ENCODE measurements around the gene TGFBR3. TPM values are rescaled to one million over a fixed set of nuclear protein-coding genes. Genes with fewer than 3 reads are reported as not detected.
A peak's percentile ranks its signal among the peaks of the same experiment; 100 is the strongest.

Gene TGFBR3
- total and polyA plus RNA-seq, 2 of the 13 experiments (the other 11 are each of a cell fraction or from before 2014, with no cell fraction given): 76.5 to 195 TPM

DNA sequence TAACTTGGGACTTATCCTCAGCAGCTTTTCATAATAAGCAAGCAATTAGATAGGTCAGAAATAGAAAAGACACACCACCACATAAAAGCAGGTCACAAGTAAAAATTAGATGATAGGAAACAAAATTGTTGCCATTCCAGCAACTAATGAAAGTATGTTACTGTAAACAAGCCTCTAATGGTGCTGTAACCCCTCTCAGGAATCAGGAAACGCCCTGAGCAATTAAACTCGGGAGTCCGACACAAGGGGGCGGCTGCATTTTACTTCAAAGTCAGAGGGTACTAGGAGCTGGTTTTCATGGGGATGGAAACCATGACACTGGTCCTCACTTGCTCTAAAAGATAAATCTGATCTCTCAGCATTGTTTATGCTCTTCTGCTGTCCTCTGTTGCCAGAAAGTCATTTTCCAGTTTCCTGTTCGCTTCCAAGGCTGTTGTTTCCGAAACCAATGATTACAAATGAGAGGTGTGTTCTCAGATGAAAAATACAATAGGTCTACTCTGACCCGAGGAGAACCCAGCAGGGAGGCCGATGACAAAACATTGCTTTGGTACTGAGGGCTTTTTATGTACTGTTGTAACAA, 93.4 kb downstream of the TGFBR3 start:
- DNase-seq (ENCODE audit: low spot score) (no peak), FAIRE-seq (no peak), ATAC-seq (no peak)
- Histone ChIP-seq H3K27ac (ENCODE audit: extremely low read length, insufficient read depth, low read length) (no peak overlapping the region), H2AFZ (ENCODE audit: low read length) (no peak overlapping the region), H3K79me2 (ENCODE audit: insufficient read depth, low read length) (peaks cover 38% of the 10 kb centered on the region), H3K4me3 (replicated peaks in 1 of 3; ENCODE audit: insufficient read depth in 1 of 3, low read depth in 2 of 3, low read length in 3 of 3) (no peak overlapping the region), H3K9ac (ENCODE audit: insufficient read depth, low read depth, low read length) (no peak overlapping the region), H3K4me2 (ENCODE audit: low read depth, low read length) (no peak overlapping the region), H4K20me1 (ENCODE audit: insufficient read depth, low read length) (peaks cover 5% of the 10 kb centered on the region; the same call in 1 of the 2 replicates), H3K9me3 (ENCODE audit: low read length) (no peaks in the 10 kb centered on the region), H3K36me3 (replicated peaks in 1 of 2; ENCODE audit: control insufficient read depth in 1 of 2, insufficient read depth in 2 of 2, low read length in 2 of 2) (peaks cover 27 to 82% of the 10 kb centered on the region in 2 experiments), H3K27me3 (ENCODE audit: control insufficient read depth in 1 of 2, insufficient read depth in 2 of 2, low read length in 2 of 2) (no peaks in the 10 kb centered on the region), H3K4me1 (ENCODE audit: insufficient read depth, low read length) (peaks cover 36% of the 10 kb centered on the region)
- CTCF ChIA-PET (ENCODE audit: low intra/inter-chr PET ratio, low total read pairs): no interaction called here
- intact Hi-C loops (cut with micrococcal nuclease; ENCODE audit: unreplicated experiment): no loop called here
- WGBS (ENCODE audit: low lambda C conversion rate): 90% methylated on average over 8 of the region's 8 CpGs
- TSS peak; percentile 7 for BruUV-seq (replicated peaks)
- POLR2A ChIA-PET: interaction anchor here (1.7 kb wide), 1 partner anchor 26 kb away, joined by 5 read pairs; no protein-coding TSS in a partner anchor
- TF ChIP-seq MYC (CRISPR knock-in tag; IDR thresholded peaks at IDR 0.05; ENCODE audit: borderline replicate concordance) (no peak), ISL2 (CRISPR knock-in tag; IDR thresholded peaks at IDR 0.05) (no peak), RCOR2 (CRISPR knock-in tag; IDR thresholded peaks at IDR 0.05) (no peak), RBM22 (optimal IDR thresholded peaks at IDR 0.05; ENCODE audit: low read length) (peak; percentile 9), ARHGAP35 (CRISPR knock-in tag; IDR thresholded peaks at IDR 0.05; ENCODE audit: borderline replicate concordance) (no peak)
- in situ Hi-C loops (cut with HindIII; ENCODE audit: extremely low pct_ligation_motif_present, low pct_unique_long_range_greater_than_20kb): no loop called here

DNA sequence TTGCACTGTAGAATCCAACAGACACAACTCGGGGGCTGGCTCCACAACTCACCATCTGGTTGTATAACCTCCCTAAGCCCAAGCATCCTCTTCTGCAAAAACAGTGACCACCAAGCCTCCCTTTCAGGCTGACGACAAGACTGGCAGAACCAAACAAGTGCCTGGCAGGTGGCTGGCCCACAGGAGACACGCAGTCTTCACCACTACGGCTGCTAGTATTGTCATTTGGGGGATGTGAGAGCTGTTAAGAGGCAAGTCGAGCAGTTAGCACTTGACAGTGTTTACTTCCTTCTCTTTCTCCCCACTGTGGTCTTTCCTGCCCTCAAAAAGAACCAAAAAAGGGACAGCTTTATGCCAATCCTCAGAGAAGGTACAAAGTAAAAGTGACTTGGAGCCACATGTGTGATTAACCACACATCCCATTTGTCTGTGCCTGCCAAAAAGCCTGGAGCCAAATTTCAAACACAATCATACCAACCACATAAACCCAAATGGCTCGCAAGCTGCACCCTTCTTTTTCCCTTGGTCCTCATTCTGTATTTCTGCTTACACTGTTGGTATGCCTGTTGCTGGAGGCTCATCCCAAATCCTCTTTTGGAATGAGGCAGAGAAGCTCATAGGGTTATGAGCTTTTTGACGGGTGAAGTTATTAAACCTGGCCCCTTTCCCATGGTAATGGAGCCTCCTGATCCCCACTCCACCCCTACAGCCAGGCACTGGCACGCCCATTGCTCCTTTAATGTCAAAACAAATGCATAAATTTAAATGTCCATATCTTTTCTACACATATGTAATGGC, 94.1 kb downstream of the TGFBR3 start:
- ChIA-PET CTCF (ENCODE audit: low intra/inter-chr PET ratio, low total read pairs) (interaction anchor here (1.5 kb wide), 1 partner anchor 135 kb away, joined by 3 read pairs; no protein-coding TSS in a partner anchor), POLR2A (interaction anchor here (1.7 kb wide), 2 partner anchors 26 to 34 kb away, joined by 3 to 5 read pairs; no protein-coding TSS in a partner anchor)
- ATAC-seq (no peak), DNase-seq (ENCODE audit: low spot score) (no peak), FAIRE-seq (no peak)
- TF ChIP-seq ZFAT (CRISPR knock-in tag; conservative IDR thresholded peaks at IDR 0.05) (no peak), EZH2 (conservative IDR thresholded peaks at IDR 0.05; ENCODE audit: low read depth, low read length) (no peak), DR1 (CRISPR knock-in tag; IDR thresholded peaks at IDR 0.05) (no peak), TOPORS (CRISPR knock-in tag; IDR thresholded peaks at IDR 0.05) (no peak), SP5 (CRISPR knock-in tag; IDR thresholded peaks at IDR 0.05; ENCODE audit: borderline replicate concordance, low read depth) (no peak), RORA (CRISPR knock-in tag; IDR thresholded peaks at IDR 0.05) (no peak)
- no peak overlapping the region for H3K4me2 ChIP-seq (ENCODE audit: low read depth, low read length)
- H4K20me1 ChIP-seq (ENCODE audit: insufficient read depth, low read length): peaks cover 5% of the 10 kb centered on the region; the same call in 1 of the 2 replicates
- H3K27ac ChIP-seq (ENCODE audit: extremely low read length, insufficient read depth, low read length): peak overlapping the region; percentile 39
- 94% methylated on average over 8 of the region's 8 CpGs for WGBS (ENCODE audit: low lambda C conversion rate)
- no peak overlapping the region for H2AFZ ChIP-seq (ENCODE audit: low read length)
- H3K4me1 ChIP-seq (ENCODE audit: insufficient read depth, low read length): peaks cover 36% of the 10 kb centered on the region
- H3K9ac ChIP-seq (ENCODE audit: insufficient read depth, low read depth, low read length): no peak overlapping the region
- in situ Hi-C loops (cut with HindIII; ENCODE audit: extremely low pct_ligation_motif_present, low pct_unique_long_range_greater_than_20kb): no loop called here
- intact Hi-C loops (cut with micrococcal nuclease; ENCODE audit: unreplicated experiment): no loop called here
- BruUV-seq (replicated peaks): no TSS peak
- peaks cover 38% of the 10 kb centered on the region for H3K79me2 ChIP-seq (ENCODE audit: insufficient read depth, low read length)
- H3K9me3 ChIP-seq (ENCODE audit: low read length): no peaks in the 10 kb centered on the region
- no peak overlapping the region for H3K4me3 ChIP-seq (replicated peaks in 1 of 3; ENCODE audit: insufficient read depth in 1 of 3, low read depth in 2 of 3, low read length in 3 of 3)
- H3K27me3 ChIP-seq (ENCODE audit: control insufficient read depth in 1 of 2, insufficient read depth in 2 of 2, low read length in 2 of 2): no peaks in the 10 kb centered on the region
- H3K36me3 ChIP-seq (replicated peaks in 1 of 2; ENCODE audit: control insufficient read depth in 1 of 2, insufficient read depth in 2 of 2, low read length in 2 of 2): peaks cover 23 to 80% of the 10 kb centered on the region in 2 experiments
